GM12801 (cell line): ENCODE results near the gene ADAM10.

Experiments
- CTCF ChIP-seq: IDR thresholded peaks from one replicate; pipeline ENCODE4 v1.5.1; 2011; ENCODE audit warnings: control low read depth; ENCODE audit not compliant: insufficient read length; ENCODE audit errors: extremely low read depth

The ADAM10 gene

GRCh38 chr15:58593870-58594269, 155.6 kb downstream of the ADAM10 start:
- no peak for TF ChIP-seq CTCF

GRCh38 chr15:58590926-58591325, 158.6 kb downstream of the ADAM10 start:
- TF ChIP-seq CTCF, result no peak

- TF ChIP-seq CTCF, result no peak
Observed at GRCh38 chr15:58590236-58590635, 159.3 kb downstream of the ADAM10 start.

- TF ChIP-seq CTCF, result no peak
Observed at GRCh38 chr15:58589047-58589446, 160.5 kb downstream of the ADAM10 start.

GRCh38 chr15:58588096-58588495, 161.4 kb downstream of the ADAM10 start:
- TF ChIP-seq CTCF, result no peak

- TF ChIP-seq CTCF, result no peak
Observed at GRCh38 chr15:58587486-58587885, 162.0 kb downstream of the ADAM10 start.

GRCh38 chr15:58585693-58586443, 163.6 kb downstream of the ADAM10 start:
- TF ChIP-seq CTCF, result no peak
